Globus pallidus (tissue), 1 donor: Measurements from ENCODE around the gene ZNF101.
"Not testable (repeated sequence)": the region's sequence is repeated elsewhere in the genome, so short reads cannot be mapped to it uniquely, and the experiment has no call there.

Source experiments
- DNase-seq: peaks from one replicate; pipeline ENCODE4 v3.0.0-alpha.2; 2015; ENCODE audit warnings: low spot score

Gene ZNF101

DNA sequence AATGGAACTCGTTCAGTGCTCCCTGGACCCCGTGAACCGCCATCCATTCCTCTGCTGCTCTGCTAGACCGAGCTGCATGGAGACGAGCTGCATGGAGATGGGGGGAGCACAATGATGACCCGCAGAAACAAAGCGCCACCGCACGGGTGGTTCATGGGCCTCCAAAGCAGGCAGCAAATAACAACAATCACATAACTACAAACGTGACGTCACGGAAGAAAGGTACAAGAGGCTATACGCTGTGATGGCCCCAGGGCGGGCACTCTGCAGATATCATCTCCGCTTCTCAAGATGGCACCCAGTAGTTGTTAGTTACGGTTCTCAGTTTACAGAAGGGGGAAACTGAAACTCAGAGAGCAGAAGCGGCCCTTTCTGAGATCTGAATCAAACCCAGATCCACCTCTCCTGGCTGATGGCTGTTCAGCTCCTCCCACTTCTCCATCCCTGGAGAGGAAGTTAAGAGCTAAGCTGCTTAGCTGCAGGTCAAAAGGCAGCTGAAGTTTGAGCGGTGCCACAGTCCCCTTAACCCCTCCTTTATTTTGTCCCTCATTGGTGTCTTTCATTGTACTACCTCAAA is 6.9 kb upstream of the ZNF101 start:
- no peak for DNase-seq

DNA sequence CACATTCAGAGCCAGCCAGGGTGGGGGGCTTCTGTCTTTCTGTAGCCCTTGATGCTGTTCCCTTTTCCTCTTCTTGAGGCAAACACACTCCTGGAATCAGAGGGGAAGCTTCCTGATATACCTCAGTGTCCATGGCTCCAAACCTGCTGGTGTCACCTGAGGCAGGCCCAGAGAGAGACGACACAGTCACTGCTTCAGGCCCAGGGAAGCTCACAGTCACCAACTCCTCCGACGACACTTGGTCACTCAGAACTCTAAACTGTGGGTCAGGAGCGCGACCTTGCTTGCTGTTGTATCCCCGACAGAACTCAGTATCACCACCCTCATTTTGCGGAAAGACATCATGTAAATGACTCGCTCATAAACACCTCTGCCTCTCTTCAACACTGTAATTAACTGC is 6.3 kb upstream of the ZNF101 start:
- no peak for DNase-seq

DNA sequence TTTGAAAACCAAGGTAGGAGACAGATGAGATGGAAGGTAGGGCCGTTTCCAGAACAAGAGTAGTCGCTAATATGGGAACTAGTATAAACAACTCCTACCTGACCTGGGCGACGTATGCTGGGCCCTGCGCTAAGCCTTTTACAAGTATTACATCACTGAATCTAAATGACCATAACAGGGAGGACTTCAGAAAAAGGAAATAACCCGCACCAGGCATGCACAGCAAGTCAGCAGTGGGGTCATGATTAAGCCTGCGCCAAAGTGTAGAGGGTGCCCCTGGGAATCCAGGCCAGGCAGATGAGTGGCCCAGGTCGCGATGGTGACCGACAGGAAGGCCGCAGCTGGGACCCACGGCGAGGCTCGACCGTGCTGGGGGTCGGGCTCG is 5.8 kb upstream of the ZNF101 start:
- DNase-seq: no peak

DNA sequence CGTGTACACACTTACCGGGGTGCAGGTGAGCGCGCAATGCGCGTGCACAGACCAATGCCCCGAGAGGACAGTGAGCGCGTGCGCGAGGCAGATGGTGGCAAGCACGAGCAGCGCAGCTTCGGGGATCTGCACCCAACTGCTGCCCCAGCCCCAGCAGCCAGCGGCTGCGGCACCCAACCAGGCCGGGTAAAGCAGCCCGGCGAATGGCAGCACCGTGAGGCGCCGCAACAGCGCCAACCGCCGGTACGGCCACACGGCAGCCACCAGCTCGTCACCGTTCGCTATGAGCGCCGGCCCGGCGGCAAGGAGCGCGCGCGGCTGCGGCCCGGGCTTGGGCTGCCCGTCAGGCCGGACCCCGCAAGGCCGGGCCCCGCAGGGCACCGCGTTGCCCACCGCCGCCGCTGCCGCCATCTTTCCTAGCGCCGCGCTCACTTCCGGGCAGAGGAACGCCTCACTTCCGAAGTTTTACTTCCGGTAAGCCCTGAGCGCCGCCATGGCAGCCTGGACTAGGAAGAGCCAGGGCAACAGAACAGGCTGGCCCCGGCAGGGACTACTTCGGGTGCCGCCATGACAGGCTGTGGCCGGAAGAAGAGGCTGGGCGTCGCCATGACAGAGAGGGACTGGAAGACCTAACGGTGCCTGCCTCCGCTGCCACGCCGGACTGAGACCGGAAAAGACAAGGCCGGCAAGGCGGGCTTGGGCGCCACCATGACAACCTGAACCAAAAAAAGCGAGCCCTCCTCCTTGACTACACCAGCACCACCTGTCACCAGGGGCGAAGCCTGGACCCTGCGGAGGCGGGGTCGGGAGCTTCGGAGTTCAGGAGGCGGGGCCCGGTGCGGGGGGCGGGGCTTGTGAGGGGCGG is 5.2 kb upstream of the ZNF101 start, which contains the start of gene ATP13A1:
TSS of gene ATP13A1 (minus strand) at position 421 of the 865 bp plus-strand sequence. CDS start at position 411, 10 bp downstream.
- peak; percentile 98 for DNase-seq

DNA sequence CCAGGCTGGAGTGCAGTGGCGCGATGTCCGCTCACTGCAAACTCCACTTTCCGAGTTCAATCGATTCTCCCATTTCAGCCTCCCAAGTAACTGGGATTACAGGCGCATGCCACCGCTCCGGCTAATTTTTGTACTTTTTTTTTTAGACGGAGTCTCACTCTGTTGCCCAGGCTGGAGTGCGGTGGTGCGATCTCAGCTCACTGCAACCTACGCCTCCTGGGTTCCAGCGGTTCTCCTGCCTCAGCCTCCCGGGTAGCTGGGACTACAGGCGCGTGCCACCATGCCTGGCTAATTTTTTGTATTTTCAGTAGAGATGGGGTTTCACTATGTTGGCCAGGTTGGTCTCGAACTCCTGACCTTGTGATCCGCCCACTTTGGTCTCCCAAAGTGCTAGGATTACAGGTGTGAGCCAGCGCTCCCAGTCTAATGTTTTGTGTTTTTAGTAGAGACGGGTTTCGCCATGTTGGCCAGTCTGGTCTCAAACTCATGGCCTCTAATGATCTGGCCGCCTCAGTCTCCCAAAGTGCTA is 3.2 kb upstream of the ZNF101 start:
- not testable (repeated sequence) for DNase-seq

DNA sequence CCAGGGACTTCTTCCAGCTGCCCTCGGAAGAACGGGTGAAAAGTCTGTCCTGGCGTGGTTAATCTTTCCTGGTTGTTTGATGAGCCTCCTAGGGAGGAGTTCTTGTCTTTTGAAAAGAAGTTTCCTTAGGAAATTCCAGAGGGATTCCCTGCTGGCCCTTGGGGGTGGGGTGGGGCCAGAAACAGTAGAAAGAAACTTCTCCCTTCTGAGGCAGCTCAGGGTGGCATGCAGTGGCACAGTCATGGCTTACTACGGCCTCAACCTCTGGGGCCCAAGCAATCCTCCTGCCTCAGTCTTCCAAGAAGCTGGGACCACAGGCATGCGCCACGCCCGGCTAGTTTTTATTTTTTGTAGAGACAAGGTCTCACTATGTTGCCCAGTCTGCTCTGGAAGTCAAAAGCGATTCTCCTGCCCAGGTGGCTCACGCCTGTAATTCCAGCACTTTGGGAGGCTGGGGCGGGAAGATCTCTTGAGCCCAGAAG is 1.5 kb downstream of the ZNF101 start:
- DNase-seq: no peak

DNA sequence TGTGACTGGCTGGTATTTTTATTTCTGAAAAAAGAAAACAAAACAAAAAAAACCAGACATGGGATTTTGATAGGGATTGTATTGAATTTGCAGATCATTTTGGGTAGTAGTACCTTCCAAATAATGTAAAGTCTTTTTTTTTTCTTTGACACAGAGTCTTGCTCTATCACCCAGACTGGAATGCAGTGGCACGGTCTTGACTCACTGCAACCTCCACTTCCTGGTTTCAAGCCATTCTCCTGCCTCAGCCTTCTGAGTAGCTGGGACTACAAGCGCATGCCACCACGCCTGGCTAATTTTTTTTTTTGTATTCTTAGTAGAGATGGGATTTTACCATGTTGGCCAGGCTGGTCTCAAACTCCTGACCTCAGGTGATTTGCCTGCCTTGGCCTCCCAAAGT is 4.2 kb downstream of the ZNF101 start:
- no peak for DNase-seq

DNA sequence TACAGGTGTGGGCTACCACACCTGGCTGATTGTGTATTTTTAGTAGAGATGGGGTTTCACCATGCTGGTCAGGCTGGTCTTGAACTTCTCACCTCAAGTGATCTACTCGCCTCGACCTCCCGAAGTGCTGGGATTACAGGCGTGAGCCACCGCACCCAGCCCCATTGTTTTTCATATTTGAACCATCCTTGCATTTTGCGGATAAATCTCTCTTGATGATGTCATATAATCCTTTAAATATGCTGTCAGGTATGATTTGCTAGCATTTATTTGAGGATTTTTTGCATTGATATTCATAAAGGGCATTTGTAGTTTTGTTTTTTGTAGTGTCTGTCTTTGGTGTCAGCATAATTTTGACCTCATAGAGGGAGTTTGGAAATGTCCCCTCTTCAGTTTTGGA is 5.7 kb downstream of the ZNF101 start:
- no peak for DNase-seq

DNA sequence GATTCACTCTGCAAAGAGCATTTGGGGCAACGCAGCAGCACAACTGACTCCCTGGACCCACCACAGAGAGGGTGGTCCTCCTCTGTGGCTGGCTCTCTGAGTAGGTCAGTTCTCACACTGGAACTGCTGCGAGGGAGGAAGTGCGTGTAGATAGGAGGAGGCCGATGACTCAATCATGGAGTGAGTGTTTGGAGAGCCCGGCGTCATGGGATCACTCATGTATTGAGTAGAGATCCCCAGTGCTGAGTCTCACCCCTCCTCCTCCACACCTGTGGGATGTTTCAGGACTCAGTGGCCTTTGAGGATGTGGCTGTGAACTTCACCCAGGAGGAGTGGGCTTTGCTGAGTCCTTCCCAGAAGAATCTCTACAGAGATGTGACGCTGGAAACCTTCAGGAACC is 8.9 kb downstream of the ZNF101 start:
- no peak for DNase-seq

DNA sequence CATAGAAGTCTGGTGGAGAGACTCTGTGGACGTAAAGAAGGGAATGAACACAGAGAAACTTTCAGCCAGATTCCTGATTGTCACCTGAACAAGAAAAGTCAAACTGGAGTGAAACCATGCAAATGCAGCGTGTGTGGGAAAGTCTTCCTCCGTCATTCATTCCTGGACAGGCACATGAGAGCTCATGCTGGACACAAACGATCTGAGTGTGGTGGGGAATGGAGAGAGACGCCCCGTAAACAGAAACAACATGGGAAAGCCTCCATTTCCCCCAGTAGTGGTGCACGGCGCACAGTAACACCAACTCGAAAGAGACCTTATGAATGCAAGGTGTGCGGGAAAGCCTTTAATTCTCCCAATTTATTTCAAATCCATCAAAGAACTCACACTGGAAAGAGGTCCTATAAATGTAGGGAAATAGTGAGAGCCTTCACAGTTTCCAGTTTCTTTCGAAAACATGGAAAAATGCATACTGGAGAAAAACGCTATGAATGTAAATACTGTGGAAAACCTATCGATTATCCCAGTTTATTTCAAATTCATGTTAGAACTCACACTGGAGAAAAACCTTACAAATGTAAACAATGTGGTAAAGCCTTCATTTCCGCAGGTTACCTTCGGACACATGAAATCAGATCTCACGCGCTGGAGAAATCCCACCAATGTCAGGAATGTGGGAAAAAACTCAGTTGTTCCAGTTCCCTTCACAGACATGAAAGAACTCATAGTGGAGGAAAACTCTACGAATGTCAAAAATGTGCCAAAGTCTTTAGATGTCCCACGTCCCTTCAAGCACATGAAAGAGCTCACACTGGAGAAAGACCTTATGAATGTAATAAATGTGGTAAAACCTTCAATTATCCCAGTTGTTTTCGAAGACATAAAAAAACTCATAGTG is 10.8 kb downstream of the ZNF101 start:
- no peak for DNase-seq

DNA sequence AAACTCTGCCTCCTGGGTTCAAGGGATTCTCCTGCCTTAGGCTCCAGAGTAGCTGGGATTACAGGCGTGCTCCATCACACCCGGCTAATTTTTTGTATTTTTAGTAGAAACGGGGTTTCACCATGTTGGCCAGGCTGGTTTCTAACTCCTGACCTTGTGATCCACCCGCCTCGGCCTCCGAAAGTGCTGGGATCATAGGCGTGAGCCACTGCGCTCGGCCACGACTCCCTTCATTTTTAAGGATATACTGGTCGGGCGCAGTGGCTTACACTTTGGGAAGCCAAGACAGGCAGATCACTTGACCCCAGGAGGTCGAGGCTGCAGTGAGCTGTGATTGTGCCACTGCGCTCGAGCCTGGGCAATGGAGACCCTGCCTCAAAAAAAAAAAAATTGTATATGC is 17.5 kb downstream of the ZNF101 start:
- not testable (repeated sequence) for DNase-seq

DNA sequence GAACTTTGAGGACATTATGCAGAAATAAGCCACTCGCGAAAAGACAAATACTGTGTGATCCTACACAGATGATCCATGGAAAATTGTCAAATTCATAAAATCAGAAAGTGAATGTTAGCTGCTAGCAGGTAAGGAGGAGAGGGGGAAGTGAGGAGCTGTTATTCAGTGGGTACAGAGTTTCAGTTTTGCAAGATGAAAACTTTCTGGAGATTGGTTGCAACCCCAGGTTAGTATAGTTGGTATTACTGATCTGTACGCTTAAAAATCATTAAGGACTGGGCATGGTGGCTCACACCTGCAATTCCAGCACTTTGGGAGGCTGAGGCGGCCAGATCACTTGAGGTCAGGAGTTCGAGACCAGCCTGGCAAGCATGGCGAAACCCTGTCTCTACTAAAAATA is 17.9 kb downstream of the ZNF101 start:
- DNase-seq: no peak

DNA sequence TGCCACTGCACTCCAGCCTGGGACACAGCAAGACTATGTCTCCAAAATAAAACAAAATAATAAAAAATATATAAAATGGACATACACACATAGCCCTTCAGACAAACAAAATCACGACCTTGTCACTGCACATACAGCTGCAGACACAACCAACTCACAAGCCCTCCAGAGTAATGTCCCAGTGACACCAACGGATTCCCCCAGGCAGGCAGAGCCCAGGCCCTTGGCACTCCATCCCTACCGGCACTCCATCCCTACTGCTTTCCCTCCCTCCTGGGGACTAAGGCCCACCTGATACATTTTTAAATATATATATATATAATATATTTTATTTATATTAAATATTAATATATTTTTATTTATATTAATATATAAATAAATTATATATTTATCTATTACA is 18.5 kb downstream of the ZNF101 start:
- DNase-seq: no peak

DNA sequence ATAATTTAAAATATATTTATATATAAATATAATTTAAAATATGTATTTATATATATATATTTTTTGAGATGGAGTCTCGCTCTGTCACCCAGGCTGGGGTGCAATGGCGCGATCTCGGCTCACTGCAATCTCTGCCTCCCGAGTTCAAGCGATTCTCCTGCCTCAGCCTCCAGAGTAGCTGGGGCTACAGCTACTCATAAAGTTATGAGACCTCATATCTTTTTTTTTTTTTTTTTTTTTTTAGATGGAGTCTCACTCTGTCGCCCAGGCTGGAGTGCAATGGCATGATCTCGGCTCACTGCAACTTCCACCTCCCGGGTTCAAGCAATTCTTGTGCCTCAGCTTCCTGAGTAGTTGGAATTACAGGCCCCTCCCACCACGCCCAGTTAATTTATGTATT is 20.4 kb downstream of the ZNF101 start:
- DNase-seq: not testable (repeated sequence)

DNA sequence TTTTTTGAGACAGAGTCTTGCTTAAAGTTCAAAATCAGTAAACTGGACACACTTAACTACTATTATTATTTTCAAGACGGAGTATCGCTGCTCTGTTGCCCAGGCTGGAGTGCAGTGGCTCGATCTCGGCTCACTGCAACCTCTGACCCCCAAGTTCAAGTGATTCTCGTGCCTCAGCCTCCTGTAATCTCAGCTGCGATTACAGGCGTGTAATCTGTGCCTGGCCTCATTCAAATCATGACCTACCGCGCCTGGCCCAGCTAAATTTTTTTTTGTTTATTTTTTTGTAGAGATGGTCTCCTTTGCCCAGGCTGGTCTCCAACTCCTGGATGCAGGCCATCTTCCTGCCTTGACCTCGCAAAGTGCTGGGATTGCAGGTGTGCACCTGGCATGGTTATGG is 23.0 kb downstream of the ZNF101 start:
- no peak for DNase-seq

DNA sequence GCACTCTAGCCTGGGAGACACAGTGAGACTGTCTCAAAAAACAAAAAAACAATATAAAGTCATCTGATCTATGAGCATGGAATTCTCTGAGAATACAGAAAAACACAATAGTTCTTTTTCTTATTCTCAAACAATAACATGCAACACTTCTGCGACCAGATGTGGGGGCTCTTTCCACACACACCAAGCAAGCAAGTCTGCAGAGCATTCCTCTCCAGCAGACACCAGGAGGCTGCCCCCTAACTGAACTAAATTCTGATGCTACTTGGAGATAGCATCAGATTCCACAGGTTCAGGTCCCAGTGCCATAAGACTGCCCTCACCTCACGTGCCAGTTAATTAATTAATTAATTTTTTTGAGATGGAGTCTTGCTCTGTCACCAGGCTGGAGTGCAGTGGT is 27.7 kb downstream of the ZNF101 start:
- DNase-seq: no peak

DNA sequence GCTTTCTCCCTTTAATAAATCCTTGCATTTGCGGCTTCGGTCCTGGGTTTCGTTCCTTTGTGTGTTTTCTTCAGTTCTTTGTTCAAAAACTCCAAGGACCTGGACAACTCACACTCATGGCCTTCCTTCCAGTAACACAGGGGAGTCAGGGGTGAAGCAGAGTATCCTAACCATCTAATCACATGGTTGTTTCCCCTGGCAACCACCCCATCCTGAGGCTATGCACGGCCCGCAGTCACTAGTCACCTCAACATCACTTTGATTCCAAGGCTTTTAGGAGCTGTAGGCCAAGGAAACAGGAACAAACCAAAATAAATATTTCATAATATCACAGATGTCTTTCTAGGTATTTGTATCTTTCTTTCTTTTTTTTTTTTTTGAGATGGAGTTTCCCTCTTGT is 28.9 kb downstream of the ZNF101 start:
- DNase-seq: no peak

DNA sequence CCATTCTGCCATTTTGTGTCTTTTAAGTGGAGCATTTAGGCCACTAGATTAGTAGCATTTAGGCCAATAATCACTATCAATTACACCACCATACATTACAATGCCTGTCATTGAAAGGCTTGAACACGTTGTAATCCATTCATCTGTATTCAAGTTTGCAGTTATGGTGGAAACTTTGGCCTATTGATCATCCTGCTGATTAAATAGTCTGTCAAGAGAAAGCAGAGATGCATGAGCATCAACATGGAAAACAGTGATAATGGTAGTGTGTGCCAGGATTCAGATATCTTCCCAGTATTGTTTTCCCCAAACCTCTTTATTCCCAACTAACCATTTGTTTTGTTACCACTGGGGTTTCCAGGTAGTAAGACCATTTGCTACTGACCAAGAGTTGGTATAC is 31.9 kb downstream of the ZNF101 start:
- not testable (repeated sequence) for DNase-seq

DNA sequence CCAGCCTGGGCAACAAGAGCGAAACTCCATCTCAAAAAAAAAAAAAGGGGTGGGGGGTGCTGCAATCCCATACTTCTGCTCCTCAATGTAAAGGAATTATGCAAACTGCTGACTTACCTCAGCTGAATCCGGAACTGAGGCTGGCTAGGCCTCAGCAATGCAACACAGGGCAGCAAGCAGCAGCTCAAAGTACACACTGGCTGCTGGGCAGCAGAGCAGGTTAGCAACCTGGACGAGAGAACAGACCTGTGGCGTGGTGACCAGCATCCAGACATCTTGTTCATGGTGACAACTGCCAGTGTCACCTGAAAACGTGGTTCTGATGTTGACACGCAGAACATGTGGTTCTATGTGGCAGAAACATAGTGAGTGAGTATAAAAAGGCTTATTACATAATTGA is 36.2 kb downstream of the ZNF101 start:
- no peak for DNase-seq

DNA sequence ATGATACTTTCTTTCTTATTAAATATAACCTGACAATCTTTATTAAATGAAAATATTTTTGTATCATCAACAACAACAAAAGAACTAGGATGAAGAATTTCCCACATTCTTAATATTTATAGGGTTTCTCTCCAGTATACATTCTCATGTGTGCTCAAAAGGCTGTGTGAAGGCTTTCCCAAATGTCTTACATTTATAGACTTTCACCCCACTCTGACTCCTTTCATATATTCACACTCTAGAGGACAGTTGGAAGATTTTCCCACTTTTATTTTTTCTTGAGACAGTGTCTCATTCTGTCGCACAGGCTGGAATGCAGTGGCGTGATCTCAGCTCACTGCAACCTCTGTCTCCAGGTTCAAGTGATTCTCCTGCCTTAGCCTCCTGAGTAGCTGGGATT is 41.9 kb downstream of the ZNF101 start:
- no peak for DNase-seq

DNA sequence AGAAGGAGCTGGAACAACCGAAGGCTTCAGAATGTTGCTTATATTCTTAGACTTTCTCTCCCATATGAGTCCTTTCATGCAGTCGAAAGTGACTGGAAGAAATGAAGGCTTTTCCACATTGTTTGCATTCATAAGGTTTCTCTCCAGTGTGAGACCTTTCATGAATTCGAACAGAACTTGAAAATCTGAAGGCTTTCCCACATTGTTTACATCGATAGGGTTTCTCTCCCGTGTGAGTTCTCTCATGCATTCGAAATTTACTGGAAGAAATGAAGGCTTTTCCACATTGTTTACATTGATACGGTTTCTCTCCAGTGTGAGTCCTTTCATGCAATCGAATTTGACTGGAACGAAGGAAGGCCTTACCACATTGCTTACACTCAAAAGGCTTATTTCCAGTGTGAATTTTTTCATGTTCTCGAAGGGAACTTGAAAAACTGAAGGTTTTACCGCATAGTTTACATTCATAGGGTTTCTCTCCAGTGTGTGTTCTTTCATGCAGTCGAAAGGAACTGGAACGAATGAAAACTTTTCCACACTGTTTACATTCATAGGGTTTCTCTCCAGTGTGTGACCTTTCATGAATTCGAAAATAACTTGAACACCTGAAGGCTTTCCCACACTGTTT is 42.8 kb downstream of the ZNF101 start:
- DNase-seq: no peak
